Bronchial epithelial cell (primary cell): ENCODE measurements around the gene FOXP4. TPM values are rescaled to one million over a fixed set of nuclear protein-coding genes. Genes with fewer than 3 reads are reported as not detected.

Experiments
- DNase-seq: peaks from one replicate; pipeline ENCODE4 v3.0.0-alpha.2; 2010; ENCODE audit warnings: low read depth
- FAIRE-seq: peaks from 2 replicates; lab custom pipeline; 2011; peaks lifted over from hg19 to GRCh38; lab: Jason Lieb, UNC
- H3K27me3 ChIP-seq: 2 replicates; pipeline ENCODE4 v1.5.1; 2011; ENCODE audit warnings: low read length; ENCODE audit not compliant: control insufficient read depth, insufficient read depth
- H3K36me3 ChIP-seq: 2 replicates; pipeline ENCODE4 v1.5.1; 2011; ENCODE audit warnings: low read length; ENCODE audit not compliant: control insufficient read depth, insufficient read depth
- H3K4me3 ChIP-seq: 2 replicates; pipeline ENCODE4 v1.5.1; 2011; ENCODE audit warnings: mild to moderate bottlenecking, low read depth, low read length, control low read depth
- total RNA-seq: library from RNA; depleted of rRNA; stranded (reverse); fragments of >200 nt; gene quantifications from 2 replicates; pipeline ENCODE4 v1.2.1, GENCODE V29; 2014
- TF ChIP-seq, protein P1 (sequence below): IDR thresholded peaks from 2 replicates; pipeline ENCODE4 v1.5.1; 2011; ENCODE audit warnings: mild to moderate bottlenecking, moderate library complexity, low read length, control low read depth, inconsistent platforms; ENCODE audit not compliant: insufficient read depth, severe bottlenecking

The FOXP4 gene
- total RNA-seq, 1 donor from 2014 or later, result 2.1 TPM

GRCh38 chr6:41641352-41641925, 95.3 kb downstream of the FOXP4 start:
- TF ChIP-seq, protein P1, sequence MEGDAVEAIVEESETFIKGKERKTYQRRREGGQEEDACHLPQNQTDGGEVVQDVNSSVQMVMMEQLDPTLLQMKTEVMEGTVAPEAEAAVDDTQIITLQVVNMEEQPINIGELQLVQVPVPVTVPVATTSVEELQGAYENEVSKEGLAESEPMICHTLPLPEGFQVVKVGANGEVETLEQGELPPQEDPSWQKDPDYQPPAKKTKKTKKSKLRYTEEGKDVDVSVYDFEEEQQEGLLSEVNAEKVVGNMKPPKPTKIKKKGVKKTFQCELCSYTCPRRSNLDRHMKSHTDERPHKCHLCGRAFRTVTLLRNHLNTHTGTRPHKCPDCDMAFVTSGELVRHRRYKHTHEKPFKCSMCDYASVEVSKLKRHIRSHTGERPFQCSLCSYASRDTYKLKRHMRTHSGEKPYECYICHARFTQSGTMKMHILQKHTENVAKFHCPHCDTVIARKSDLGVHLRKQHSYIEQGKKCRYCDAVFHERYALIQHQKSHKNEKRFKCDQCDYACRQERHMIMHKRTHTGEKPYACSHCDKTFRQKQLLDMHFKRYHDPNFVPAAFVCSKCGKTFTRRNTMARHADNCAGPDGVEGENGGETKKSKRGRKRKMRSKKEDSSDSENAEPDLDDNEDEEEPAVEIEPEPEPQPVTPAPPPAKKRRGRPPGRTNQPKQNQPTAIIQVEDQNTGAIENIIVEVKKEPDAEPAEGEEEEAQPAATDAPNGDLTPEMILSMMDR, result no peak
- Histone ChIP-seq H3K27me3 (no peaks in the 10 kb centered on the region), H3K36me3 (peaks cover 10% of the 10 kb centered on the region), H3K4me3 (no peak overlapping the region)
- DNase-seq (no peak), FAIRE-seq (no peak)

- TF ChIP-seq, protein P1, result no peak
- peaks cover 18% of the 10 kb centered on the region for H3K36me3 ChIP-seq
- FAIRE-seq (no peak), DNase-seq (no peak)
- H3K27me3 ChIP-seq, result no peaks in the 10 kb centered on the region
- no peak overlapping the region for H3K4me3 ChIP-seq
These were observed 96.1 kb downstream of the FOXP4 start for GRCh38 chr6:41642090-41642959.

- no peak for FAIRE-seq
- TF ChIP-seq, protein P1, result no peak
- Histone ChIP-seq H3K4me3 (no peak overlapping the region), H3K27me3 (no peaks in the 10 kb centered on the region), H3K36me3 (peaks cover 20% of the 10 kb centered on the region)
- DNase-seq, result no peak
These were observed 97.0 kb downstream of the FOXP4 start for GRCh38 chr6:41642960-41643898.

DNA sequence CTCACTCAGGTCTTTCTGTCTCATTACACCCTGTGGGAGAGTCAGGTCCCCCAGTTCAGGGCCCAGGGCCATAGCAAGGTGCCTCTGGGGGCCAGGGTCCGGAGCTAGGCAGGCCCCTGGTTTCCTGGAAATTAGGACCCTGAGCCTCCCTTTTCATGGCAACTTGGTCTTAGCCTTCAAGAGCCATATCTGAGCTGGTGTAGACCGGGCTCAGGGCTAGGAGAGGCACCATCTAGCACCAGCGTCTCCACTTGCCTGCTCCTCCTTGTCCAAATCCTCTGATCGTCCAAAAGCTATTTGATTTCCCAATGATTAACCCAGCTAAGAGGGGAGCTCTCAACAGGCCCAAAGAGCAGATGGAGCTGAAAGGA, 97.7 kb downstream of the FOXP4 start:
- FAIRE-seq (peak; percentile 60), DNase-seq (no peak)
- H3K4me3 ChIP-seq, result no peak overlapping the region
- TF ChIP-seq, protein P1, result no peak
- no peaks in the 10 kb centered on the region for H3K27me3 ChIP-seq
- H3K36me3 ChIP-seq, result peaks cover 26% of the 10 kb centered on the region

GRCh38 chr6:41644297-41644879, 98.2 kb downstream of the FOXP4 start:
- H3K27me3 ChIP-seq, result no peaks in the 10 kb centered on the region
- DNase-seq (peak; percentile 61), FAIRE-seq (peak; percentile 60)
- no peak overlapping the region for H3K4me3 ChIP-seq
- H3K36me3 ChIP-seq, result peaks cover 29% of the 10 kb centered on the region
- TF ChIP-seq, protein P1, result no peak
